ENCODE data around the gene SH2D1B.
"Not testable (repeated sequence)": the region's sequence is repeated elsewhere in the genome, so short reads cannot be mapped to it uniquely, and the experiment has no call there.

SH2D1B gene
- 0 to 0.35 (median 0.05) reads per million in 18 experiments for total RNA-seq

- DNase-seq, result no peak
Observed at GRCh38 chr1:162412002-162412401, at the start of gene SH2D1B. SH2D1B (minus strand) TSS chr1:162412136; CDS start chr1:162412016, 120 bp downstream.

- DNase-seq, result no peak
Observed at GRCh38 chr1:162458236-162458635, 46.3 kb upstream of the SH2D1B start.

- DNase-seq, result no peak
Observed at GRCh38 chr1:162456323-162456722, 44.4 kb upstream of the SH2D1B start.

GRCh38 chr1:162454361-162454760 is 42.4 kb upstream of the SH2D1B start:
- not testable (repeated sequence) for DNase-seq

- no peak for DNase-seq
Observed at GRCh38 chr1:162446946-162447345, 35.0 kb upstream of the SH2D1B start.

GRCh38 chr1:162444903-162445302 is 33.0 kb upstream of the SH2D1B start:
- no peak for DNase-seq

GRCh38 chr1:162432977-162433713 is 21.2 kb upstream of the SH2D1B start:
- DNase-seq, result not testable (repeated sequence)

GRCh38 chr1:162430583-162430982 is 18.6 kb upstream of the SH2D1B start:
- DNase-seq, result no peak

- peak; percentile 85 to 93 for DNase-seq
Observed at GRCh38 chr1:162422662-162423375, 10.9 kb upstream of the SH2D1B start.

- DNase-seq, result no peak
Observed at GRCh38 chr1:162421258-162422164, 9.6 kb upstream of the SH2D1B start.

- no peak for DNase-seq
Observed at GRCh38 chr1:162420120-162420519, 8.2 kb upstream of the SH2D1B start.

- DNase-seq, result not testable (repeated sequence)
Observed at GRCh38 chr1:162419450-162419931, 7.6 kb upstream of the SH2D1B start.

GRCh38 chr1:162418584-162418983 is 6.6 kb upstream of the SH2D1B start:
- DNase-seq, result not testable (repeated sequence)

GRCh38 chr1:162417650-162418049 is 5.7 kb upstream of the SH2D1B start:
- DNase-seq, result no peak

- no peak for DNase-seq
Observed at GRCh38 chr1:162416909-162417308, 5.0 kb upstream of the SH2D1B start.

- no peak for DNase-seq
Observed at GRCh38 chr1:162416215-162416614, 4.3 kb upstream of the SH2D1B start.

- no peak for DNase-seq
Observed at GRCh38 chr1:162407539-162407938, 4.4 kb downstream of the SH2D1B start.

GRCh38 chr1:162406811-162407210 is 5.1 kb downstream of the SH2D1B start:
- no peak for DNase-seq

- DNase-seq, result no peak
Observed at GRCh38 chr1:162405800-162406199, 6.1 kb downstream of the SH2D1B start.

- DNase-seq, result peak; percentile 38 to 47
Observed at GRCh38 chr1:162404550-162405160, 7.3 kb downstream of the SH2D1B start.

GRCh38 chr1:162400790-162401355 is 11.1 kb downstream of the SH2D1B start:
- DNase-seq, result peak in 1 of 2 donors; percentile 29

Measured in inflammatory macrophage (primary cell).